DND-41 (cell line): ENCODE results near the gene OLIG2.

Experiments
- ATAC-seq: fragments of 200-7000 bp; cut with Tn5 transposase; 3 replicates; pipeline ENCODE4 v1.9.1; 2021; ENCODE audit warnings: low read depth; ENCODE audit not compliant: insufficient read depth
- DNase-seq: peaks from one replicate; pipeline ENCODE4 v3.0.0-alpha.2; 2020
- H2AFZ ChIP-seq: 2 replicates; pipeline ENCODE4 v1.6.0; 2012; ENCODE audit warnings: low read depth, low read length
- H3K27ac ChIP-seq: 2 replicates; pipeline ENCODE4 v1.5.1; 2012; ENCODE audit warnings: low read length, inconsistent platforms
- H3K27me3 ChIP-seq: fragments of 200-600 bp; sonication (generic); 2 replicates; pipeline ENCODE4 v1.6.0; 2012; ENCODE audit warnings: low read length, mild to moderate bottlenecking, inconsistent platforms; ENCODE audit not compliant: insufficient read depth, poor library complexity
- H3K36me3 ChIP-seq: 2 replicates; pipeline ENCODE4 v1.5.1; 2012; ENCODE audit warnings: low read length, inconsistent platforms; ENCODE audit not compliant: insufficient read depth
- H3K4me1 ChIP-seq: 2 replicates; pipeline ENCODE4 v1.5.1; 2012; ENCODE audit warnings: mild to moderate bottlenecking, low read length; ENCODE audit not compliant: insufficient read depth
- H3K4me2 ChIP-seq: 2 replicates; pipeline ENCODE4 v1.6.0; 2012; ENCODE audit warnings: mild to moderate bottlenecking, moderate library complexity, low read length, inconsistent platforms; ENCODE audit not compliant: insufficient read depth
- H3K4me3 ChIP-seq, 2 experiments: fragments of 200-600 bp in 1 of 2; shearing (Covaris generic) in 1 of 2; 2 replicates each; pipeline ENCODE4 v1.5.1; 2012 to 2016; ENCODE audit warnings: inconsistent platforms in 2 of 2, low read length in 2 of 2, mild to moderate bottlenecking in 2 of 2, low read depth in 1 of 2, moderate library complexity in 1 of 2
- H3K79me2 ChIP-seq: 2 replicates; pipeline ENCODE4 v1.6.0; 2012; ENCODE audit warnings: low read length, inconsistent platforms; ENCODE audit not compliant: insufficient read depth
- H3K9ac ChIP-seq: 2 replicates; pipeline ENCODE4 v1.6.0; 2012; ENCODE audit warnings: low read depth, mild to moderate bottlenecking, inconsistent platforms, low read length, moderate library complexity
- H3K9me3 ChIP-seq: 2 replicates; pipeline ENCODE4 v1.5.1; 2012; ENCODE audit warnings: low read length, moderate library complexity, mild to moderate bottlenecking, inconsistent platforms; ENCODE audit not compliant: insufficient read depth, severe bottlenecking
- H4K20me1 ChIP-seq: 2 replicates; pipeline ENCODE4 v1.6.0; 2012; ENCODE audit warnings: low read length; ENCODE audit not compliant: insufficient read depth
- CTCF ChIP-seq: IDR thresholded peaks from 2 replicates; pipeline ENCODE4 v1.5.1; 2012; ENCODE audit warnings: borderline replicate concordance, low read length, moderate library complexity, mild to moderate bottlenecking; ENCODE audit not compliant: poor library complexity, severe bottlenecking; ENCODE audit errors: extremely low read depth
- EZH2 ChIP-seq: IDR thresholded peaks from 3 replicates; pipeline ENCODE4 v1.6.1; 2012; ENCODE audit warnings: borderline replicate concordance, low read depth, mild to moderate bottlenecking, moderate library complexity, low read length, inconsistent platforms; ENCODE audit not compliant: severe bottlenecking

The OLIG2 gene

DNA sequence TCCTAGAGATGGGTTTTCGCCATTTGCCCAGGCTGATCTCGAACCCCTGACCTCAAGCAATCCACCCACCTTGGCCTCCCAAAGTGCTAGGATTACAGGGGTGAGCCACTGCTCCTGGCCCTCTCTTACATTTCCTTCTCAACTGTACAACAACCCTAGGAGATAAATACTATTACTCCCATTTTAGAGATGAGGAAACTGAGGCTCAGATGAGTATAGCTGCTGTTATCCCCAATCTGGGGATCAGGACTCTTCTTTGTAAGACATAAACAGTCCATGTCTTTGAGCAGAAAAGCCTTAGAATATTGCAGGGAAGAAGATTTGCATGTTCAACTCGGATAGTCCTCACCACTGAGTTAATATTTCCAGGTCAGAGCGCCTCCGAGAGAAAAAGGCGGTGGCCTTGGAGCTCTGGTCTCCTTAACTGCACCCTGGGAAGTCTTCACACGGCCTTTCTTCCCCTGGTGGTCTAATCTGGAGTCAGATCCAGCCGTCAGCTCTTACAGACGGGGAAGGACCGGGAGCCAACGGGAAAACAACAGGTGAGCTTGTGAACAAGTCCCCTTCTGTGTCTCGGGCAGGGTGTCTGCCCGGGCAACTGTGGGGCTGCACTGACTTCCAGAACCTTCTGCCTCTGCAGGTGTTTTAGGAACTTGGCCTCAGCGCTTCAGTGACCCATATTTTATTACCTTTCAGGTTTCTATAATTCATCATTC is 38.3 kb downstream of the OLIG2 start:
- DNase-seq (no peak), ATAC-seq (no peak)
- H4K20me1 ChIP-seq = no peaks in the 10 kb centered on the region
- H3K4me1 ChIP-seq = peaks cover 13% of the 10 kb centered on the region
- no peak overlapping the region for H3K9ac ChIP-seq
- H3K79me2 ChIP-seq = no peaks in the 10 kb centered on the region
- H3K27ac ChIP-seq = no peak overlapping the region
- H2AFZ ChIP-seq = no peak overlapping the region
- H3K4me3 ChIP-seq = no peak overlapping the region
- no peaks in the 10 kb centered on the region for H3K36me3 ChIP-seq
- no peak for TF ChIP-seq EZH2
- H3K27me3 ChIP-seq = no peaks in the 10 kb centered on the region
- no peak overlapping the region for H3K4me2 ChIP-seq
- H3K9me3 ChIP-seq = no peaks in the 10 kb centered on the region

DNA sequence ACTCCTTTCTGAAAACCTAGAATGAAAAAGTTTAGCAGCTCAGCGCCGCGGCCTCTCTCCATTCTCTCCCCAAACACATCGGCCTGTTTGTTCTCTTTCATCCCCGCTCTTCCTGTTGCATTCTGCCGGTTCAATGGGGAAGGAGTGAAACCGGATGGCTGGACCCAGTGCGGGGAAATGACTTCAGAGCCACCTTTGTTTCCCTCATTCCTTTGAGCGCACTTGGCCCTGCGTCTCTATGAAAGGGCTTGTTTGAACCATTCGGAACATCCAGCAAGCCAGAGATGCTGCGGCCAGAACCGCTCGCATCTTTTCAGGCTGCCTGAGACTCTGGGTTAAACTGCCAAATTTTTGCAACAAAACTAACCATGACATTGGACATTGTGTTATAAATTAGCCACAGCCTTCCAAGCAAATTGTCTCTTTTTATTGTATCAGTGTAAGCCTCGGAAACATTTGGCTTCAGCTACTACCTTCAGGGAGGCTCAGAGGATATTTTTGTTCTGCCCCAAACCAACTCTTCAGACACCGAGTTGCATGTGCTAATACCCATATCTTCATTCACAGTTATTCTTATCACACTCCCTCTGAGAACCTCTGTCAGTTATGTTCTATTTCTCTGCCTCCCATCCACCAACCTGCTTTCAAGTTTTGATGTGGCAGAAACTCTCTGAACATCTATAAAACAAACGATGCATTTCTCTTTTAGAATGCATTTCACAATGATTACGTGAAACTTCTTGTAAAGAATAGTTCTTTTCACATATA is 39.1 kb downstream of the OLIG2 start:
- no peaks in the 10 kb centered on the region for H3K27me3 ChIP-seq
- no peak overlapping the region for H3K4me3 ChIP-seq
- H3K4me2 ChIP-seq = no peak overlapping the region
- H3K4me1 ChIP-seq = peaks cover 10% of the 10 kb centered on the region
- H3K27ac ChIP-seq = no peak overlapping the region
- H3K9me3 ChIP-seq = no peaks in the 10 kb centered on the region
- TF ChIP-seq CTCF = no peak
- no peak for TF ChIP-seq EZH2
- DNase-seq (no peak), ATAC-seq (no peak)
- no peaks in the 10 kb centered on the region for H4K20me1 ChIP-seq
- no peak overlapping the region for H3K9ac ChIP-seq
- H3K79me2 ChIP-seq = no peaks in the 10 kb centered on the region
- H3K36me3 ChIP-seq = no peaks in the 10 kb centered on the region
- no peak overlapping the region for H2AFZ ChIP-seq

GRCh38 chr21:33067043-33067442 is 41.3 kb downstream of the OLIG2 start:
- Histone ChIP-seq H2AFZ (no peak overlapping the region), H3K4me3 (no peak overlapping the region), H4K20me1 (no peaks in the 10 kb centered on the region), H3K9ac (no peak overlapping the region), H3K36me3 (no peaks in the 10 kb centered on the region), H3K4me2 (no peak overlapping the region), H3K79me2 (no peaks in the 10 kb centered on the region), H3K9me3 (no peaks in the 10 kb centered on the region), H3K27me3 (peaks cover 7% of the 10 kb centered on the region), H3K27ac (no peak overlapping the region), H3K4me1 (peaks cover 10% of the 10 kb centered on the region)
- ATAC-seq (no peak), DNase-seq (no peak)
- TF ChIP-seq CTCF = no peak
- TF ChIP-seq EZH2 = no peak

GRCh38 chr21:33067457-33067856 is 41.7 kb downstream of the OLIG2 start:
- Histone ChIP-seq H3K4me2 (no peak overlapping the region), H3K4me1 (peaks cover 10% of the 10 kb centered on the region), H3K4me3 (no peak overlapping the region), H3K36me3 (no peaks in the 10 kb centered on the region), H3K79me2 (no peaks in the 10 kb centered on the region), H4K20me1 (no peaks in the 10 kb centered on the region), H3K9ac (no peak overlapping the region), H3K27ac (no peak overlapping the region), H2AFZ (no peak overlapping the region), H3K27me3 (peaks cover 11% of the 10 kb centered on the region), H3K9me3 (no peaks in the 10 kb centered on the region)
- TF ChIP-seq EZH2 = no peak
- TF ChIP-seq CTCF = no peak
- DNase-seq (peak; percentile 41), ATAC-seq (peak; percentile 74)
